HG02840 (cell line): ENCODE measurements around the gene FGB.

Experiments used
- ATAC-seq: cut with Tn5 transposase; IDR thresholded peaks from one replicate; pipeline ENCODE4 v1.9.1; 2021; ENCODE audit warnings: mild to moderate bottlenecking, moderate library complexity, moderate number of reproducible peaks; ENCODE audit not compliant: unreplicated experiment, low FRiP score

FGB gene

GRCh38 chr4:154564311-154564710 lies 1.5 kb downstream of the FGB start:
- ATAC-seq, result no peak

DNA sequence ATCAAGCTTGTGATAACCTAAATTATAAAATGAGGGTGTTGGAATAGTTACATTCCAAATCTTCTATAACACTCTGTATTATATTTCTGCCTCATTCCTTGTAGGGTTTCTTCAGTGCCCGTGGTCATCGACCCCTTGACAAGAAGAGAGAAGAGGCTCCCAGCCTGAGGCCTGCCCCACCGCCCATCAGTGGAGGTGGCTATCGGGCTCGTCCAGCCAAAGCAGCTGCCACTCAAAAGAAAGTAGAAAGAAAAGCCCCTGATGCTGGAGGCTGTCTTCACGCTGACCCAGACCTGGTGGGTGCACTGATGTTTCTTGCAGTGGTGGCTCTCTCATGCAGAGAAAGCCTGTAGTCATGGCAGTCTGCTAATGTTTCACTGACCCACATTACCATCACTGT lies 2.9 kb downstream of the FGB start:
- no peak for ATAC-seq

DNA sequence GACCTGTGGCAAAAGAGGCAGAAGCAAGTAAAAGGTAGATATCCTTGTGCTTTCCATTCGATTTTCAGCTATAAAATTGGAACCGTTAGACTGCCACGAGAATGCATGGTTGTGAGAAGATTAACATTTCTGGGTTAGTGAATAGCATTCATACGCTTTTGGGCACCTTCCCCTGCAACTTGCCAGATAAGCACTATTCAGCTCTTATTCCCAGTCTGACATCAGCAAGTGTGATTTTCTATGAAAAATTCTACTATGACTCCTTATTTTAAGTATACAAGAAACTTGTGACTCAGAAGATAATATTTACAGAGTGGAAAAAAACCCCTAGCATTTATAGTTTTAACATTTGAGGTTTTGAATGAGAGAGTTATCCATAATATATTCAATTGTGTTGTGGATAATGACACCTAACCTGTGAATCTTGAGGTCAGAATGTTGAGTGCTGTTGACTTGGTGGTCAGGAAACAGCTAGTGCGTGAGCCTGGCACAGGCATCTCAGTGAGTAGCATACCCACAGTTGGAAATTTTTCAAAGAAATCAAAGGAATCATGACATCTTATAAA lies 3.9 kb downstream of the FGB start:
- ATAC-seq, result no peak

DNA sequence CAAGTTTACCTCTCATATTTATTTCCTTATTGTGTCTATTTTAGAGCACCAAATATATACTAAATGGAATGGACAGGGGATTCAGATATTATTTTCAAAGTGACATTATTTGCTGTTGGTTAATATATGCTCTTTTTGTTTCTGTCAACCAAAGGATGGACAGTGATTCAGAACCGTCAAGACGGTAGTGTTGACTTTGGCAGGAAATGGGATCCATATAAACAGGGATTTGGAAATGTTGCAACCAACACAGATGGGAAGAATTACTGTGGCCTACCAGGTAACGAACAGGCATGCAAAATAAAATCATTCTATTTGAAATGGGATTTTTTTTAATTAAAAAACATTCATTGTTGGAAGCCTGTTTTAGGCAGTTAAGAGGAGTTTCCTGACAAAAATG lies 6.2 kb downstream of the FGB start:
- no peak for ATAC-seq

- ATAC-seq, result no peak
Observed at GRCh38 chr4:154569584-154569983, 6.8 kb downstream of the FGB start.

- ATAC-seq, result no peak
Observed at GRCh38 chr4:154573190-154573870, 10.5 kb downstream of the FGB start.

GRCh38 chr4:154574311-154574710 lies 11.5 kb downstream of the FGB start:
- no peak for ATAC-seq

DNA sequence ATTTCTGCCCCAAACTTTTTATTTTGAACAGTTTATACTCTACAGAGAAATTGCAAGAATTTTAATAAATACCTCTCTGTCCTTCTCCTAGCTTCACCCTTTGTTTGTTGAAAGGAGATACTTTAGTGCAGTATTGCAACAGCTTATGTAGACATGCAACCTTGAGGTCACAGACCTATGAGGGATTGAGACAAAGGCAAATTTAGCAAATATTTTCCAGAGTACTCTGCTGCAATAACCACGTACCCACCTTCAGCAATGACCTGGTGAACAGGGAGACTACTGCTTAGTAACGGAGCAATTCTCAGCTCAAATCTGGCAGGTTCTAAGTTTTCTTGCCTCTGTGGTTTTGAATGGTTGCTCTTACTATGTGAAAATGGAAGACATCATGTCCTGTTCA lies 14.5 kb downstream of the FGB start:
- ATAC-seq, result no peak

DNA sequence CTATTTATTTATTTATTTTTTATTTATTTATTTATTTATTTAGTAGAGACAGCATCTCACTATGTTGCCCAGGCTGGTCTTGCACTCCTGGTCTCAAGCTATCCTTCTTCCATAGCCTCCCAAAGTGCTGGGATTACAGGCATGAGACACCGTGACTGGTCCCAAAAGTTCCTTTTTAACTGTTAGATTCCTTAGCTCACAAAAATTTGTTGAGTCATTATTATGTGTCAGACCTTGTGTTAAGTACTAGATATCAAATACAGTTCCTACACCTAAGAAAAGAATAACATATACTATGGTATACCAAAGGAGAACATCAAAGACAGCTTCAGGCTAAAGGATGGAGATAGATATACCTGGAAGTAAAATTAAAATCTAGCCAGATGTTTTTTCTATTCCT lies 16.1 kb downstream of the FGB start:
- no peak for ATAC-seq

DNA sequence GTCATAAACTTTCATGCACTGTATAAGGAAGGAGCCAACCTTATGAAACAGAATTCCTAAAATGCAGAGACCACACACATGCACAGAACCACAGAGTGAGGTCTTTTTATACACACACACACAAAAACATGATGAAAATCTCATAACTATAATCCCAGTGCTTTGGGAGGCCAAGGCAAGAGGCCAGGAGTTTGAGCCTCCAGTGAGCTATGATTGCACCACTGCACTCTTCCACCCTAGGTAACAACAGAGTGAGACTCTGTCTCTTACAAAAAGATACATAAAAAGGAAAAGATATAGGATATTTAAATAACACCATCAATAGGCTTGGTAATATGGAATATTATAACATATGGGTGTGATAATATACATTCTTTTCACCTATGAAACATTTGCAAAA lies 17.1 kb downstream of the FGB start:
- no peak for ATAC-seq

DNA sequence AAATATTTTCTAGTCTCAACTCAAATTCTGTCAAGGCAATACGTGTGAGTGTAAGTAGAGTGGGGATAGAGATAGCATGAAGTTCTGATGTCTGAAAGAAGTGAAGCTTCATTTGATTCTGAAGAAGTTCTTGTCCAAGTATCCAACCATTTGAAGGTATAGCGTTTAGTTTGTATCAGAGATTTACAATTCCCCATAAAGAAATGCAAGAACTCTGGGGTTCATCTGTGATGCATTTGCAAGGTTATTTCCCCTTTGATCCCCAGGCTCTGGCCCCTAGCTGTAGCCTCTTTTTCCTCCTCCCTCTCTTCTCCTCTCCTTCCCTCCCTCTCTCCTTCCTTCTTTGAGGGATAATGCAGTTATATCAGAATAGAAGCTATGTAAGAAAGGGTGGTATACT lies 19.9 kb downstream of the FGB start:
- ATAC-seq, result no peak

DNA sequence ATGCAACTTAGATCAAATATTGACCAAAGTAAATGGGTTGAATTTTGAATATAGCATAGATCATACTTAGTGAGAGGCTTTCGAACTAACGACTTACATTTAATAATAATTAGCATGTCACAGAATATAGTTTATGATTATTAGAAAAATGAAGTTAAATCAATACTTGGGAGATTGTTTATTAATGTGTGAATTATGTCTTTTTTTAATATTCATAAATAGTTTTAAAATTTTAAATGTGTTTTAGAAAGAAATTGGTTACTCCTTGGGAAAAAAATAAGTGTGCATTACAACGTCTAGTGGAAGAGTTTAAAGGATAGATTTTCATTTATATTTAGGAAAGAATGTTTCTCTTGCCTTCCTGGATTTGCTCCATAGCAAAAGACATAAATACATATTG lies 20.4 kb downstream of the FGB start:
- no peak for ATAC-seq

DNA sequence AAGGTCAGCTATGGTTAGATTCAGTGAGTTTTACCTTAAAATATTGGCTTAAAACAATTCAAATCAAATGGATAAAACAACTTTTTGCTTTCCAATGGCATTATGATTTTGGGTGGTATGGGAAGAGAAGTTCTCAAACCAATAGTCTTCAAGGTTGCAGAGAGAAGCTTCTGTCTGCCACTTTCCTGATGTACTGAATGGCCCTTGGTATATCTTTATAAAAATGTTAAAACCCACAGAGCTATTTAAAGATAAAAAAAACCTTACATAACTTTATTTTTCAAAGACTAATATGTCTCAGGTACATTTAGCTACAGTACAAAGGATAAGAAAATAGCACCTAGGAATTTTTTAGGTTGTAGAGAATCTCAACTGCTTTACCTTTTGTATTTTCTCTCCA lies 20.9 kb downstream of the FGB start:
- ATAC-seq, result no peak

DNA sequence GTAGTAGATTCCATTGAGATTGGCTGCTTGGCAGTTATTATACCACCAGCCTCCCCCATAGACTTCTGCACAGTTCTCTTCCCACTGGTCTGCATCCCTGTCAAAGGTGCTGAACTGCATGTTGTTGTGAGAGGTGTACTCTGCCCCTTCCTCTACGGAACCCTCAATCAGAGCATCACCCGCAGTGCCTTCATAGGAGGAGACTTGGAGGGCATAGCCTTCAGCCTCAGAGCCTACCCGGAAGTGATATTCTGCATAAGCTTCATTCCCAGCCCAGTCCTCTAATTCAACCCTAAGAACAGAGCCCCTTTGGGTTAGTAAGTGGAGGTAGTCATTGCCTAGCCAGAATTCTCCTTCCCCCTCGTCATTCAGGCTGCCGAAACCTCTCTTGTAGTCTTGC lies 21.4 kb downstream of the FGB start:
- ATAC-seq, result no peak

GRCh38 chr4:154585369-154586018 lies 22.7 kb downstream of the FGB start:
- no peak for ATAC-seq

DNA sequence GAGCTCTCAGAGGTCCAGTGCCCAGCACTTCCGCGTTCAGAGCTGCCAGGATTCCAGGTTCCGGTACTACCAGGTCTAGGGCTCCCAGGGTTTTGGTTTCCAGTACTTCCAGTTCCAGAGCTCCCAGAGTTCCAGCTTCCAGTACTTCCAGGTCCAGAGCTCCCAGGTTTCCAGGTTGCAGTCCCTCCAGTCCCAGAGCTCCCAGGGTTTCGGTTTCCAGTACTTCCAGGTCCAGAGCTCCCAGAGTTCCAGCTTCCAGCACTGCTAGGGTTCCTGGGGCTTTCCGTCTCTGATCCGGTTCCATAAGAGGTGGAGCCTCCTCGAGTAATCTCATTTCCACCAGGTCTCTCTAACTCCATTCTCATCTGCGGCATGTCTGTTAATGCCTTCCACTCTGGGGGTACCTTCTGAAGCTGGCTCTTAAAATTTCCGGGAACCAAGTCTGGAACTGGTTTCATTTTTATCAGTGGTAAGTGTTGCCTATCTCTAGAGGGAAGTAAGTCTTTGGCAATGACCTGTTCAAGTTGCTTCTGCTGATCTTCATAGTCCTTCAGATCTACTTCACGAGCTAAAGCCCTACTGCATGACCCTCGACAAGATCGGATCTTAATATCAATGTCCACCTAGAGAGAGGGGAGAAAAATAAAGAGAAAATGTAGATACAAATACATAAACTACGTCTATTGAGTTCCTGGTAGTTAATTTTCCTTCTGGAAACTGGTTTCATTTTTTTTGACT lies 23.7 kb downstream of the FGB start:
- ATAC-seq, result no peak

GRCh38 chr4:154588198-154588597 lies 25.4 kb downstream of the FGB start:
- no peak for ATAC-seq

DNA sequence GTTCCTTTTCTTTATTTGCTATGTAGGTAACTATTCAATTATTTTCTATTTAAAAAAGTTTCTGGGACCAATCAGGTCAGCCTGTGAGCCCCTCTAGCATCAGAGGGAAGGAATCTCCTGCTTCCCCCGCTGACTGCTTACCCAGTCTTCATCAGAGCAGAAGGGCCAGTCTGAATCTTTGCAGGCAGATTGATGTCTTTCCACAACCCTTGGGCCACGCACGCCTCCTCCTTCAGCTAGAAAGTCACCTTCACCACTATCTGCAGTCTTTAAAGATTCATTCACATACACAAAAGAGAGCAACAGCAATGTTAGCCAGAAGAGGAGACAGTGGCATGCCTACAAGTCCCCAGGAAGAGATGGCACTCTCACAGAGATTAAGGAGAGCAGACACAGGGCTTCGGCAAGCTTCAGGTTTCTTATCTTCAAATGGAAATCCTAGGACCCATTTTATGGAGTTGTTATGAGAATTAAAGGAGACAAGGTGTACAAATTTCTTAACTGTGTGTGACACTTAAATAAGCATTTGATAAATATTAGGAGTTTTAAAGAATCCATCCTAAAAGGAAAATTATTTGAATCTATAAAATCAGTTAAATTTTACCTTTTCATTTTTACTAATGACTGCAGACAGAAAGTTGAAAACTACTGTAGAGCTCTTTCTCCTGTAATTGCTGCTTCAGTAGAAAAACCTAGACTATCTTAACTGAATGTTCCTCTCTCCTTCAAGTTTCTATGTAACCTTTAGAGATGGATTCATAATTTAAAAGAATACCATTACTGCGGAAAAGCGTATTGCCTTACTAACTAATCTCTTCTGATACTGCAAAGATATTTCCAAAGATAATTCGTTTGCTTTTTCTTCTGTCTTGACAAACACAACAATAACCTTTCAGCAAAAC lies 26.7 kb downstream of the FGB start:
- no peak for ATAC-seq

- ATAC-seq, result no peak
Observed at GRCh38 chr4:154590329-154591006, 27.7 kb downstream of the FGB start, which contains the start of gene FGA. TSS of gene FGA (minus strand) at chr4:154590742. CDS start at chr4:154590687, 55 bp downstream.

GRCh38 chr4:154591890-154592289 lies 29.1 kb downstream of the FGB start:
- ATAC-seq, result no peak
